NT2/D1 (cell line): ENCODE results near the gene MYO15B.

Experiments used
- DNase-seq: peaks from one replicate; pipeline ENCODE4 v3.0.0-alpha.2; 2011; ENCODE audit warnings: low read depth, low spot score
- H3K27me3 ChIP-seq: 2 replicates; pipeline ENCODE4 v1.6.0; 2011; ENCODE audit warnings: mild to moderate bottlenecking; ENCODE audit not compliant: insufficient read length, insufficient read depth
- H3K36me3 ChIP-seq: 2 replicates; pipeline ENCODE4 v1.6.1; 2011; ENCODE audit warnings: mild to moderate bottlenecking, low read length, mixed read lengths; ENCODE audit not compliant: insufficient read depth, insufficient read length
- H3K4me1 ChIP-seq: 2 replicates; pipeline ENCODE4 v1.5.1; 2011; ENCODE audit not compliant: insufficient read depth, insufficient read length
- H3K4me3 ChIP-seq: 2 replicates; pipeline ENCODE4 v1.5.1; 2011; ENCODE audit warnings: low read depth; ENCODE audit not compliant: insufficient read length
- H3K9ac ChIP-seq: 2 replicates; pipeline ENCODE4 v1.6.0; 2011; ENCODE audit warnings: low read depth; ENCODE audit not compliant: insufficient read length
- H3K9me3 ChIP-seq: 2 replicates; pipeline ENCODE4 v1.5.1; 2011; ENCODE audit warnings: mild to moderate bottlenecking, low read length; ENCODE audit not compliant: insufficient read depth
- SUZ12 ChIP-seq: IDR thresholded peaks from 2 replicates; pipeline ENCODE4 v1.6.1; 2011; ENCODE audit not compliant: insufficient read length, insufficient read depth; ENCODE audit errors: extremely low read depth
- YY1 ChIP-seq: IDR thresholded peaks from 2 replicates; pipeline ENCODE4 v1.6.1; 2011; ENCODE audit not compliant: insufficient read length, insufficient read depth
- ZNF274 ChIP-seq: IDR thresholded peaks from 2 replicates; pipeline ENCODE4 v1.6.1; 2011; ENCODE audit warnings: mild to moderate bottlenecking, low read depth, low read length

Gene MYO15B

GRCh38 chr17:75646638-75646992 is 59.0 kb downstream of the MYO15B start:
- Histone ChIP-seq H3K4me1 (peaks cover 22% of the 10 kb centered on the region), H3K27me3 (no peaks in the 10 kb centered on the region), H3K4me3 (no peak overlapping the region), H3K36me3 (peaks cover 65% of the 10 kb centered on the region), H3K9me3 (no peaks in the 10 kb centered on the region), H3K9ac (no peak overlapping the region)
- TF ChIP-seq YY1 (no peak), SUZ12 (no peak), ZNF274 (no peak)
- no peak for DNase-seq

GRCh38 chr17:75647061-75647460 is 59.5 kb downstream of the MYO15B start:
- no peaks in the 10 kb centered on the region for H3K9me3 ChIP-seq
- DNase-seq: no peak
- H3K9ac ChIP-seq: no peak overlapping the region
- no peaks in the 10 kb centered on the region for H3K27me3 ChIP-seq
- peaks cover 63% of the 10 kb centered on the region for H3K36me3 ChIP-seq
- peaks cover 21% of the 10 kb centered on the region for H3K4me1 ChIP-seq
- TF ChIP-seq YY1 (no peak), SUZ12 (no peak), ZNF274 (no peak)
- H3K4me3 ChIP-seq: no peak overlapping the region

GRCh38 chr17:75647921-75648320 is 60.3 kb downstream of the MYO15B start:
- Histone ChIP-seq H3K4me1 (peaks cover 21% of the 10 kb centered on the region), H3K9ac (no peak overlapping the region), H3K27me3 (no peaks in the 10 kb centered on the region), H3K4me3 (no peak overlapping the region), H3K36me3 (peaks cover 66% of the 10 kb centered on the region), H3K9me3 (no peaks in the 10 kb centered on the region)
- no peak for DNase-seq
- TF ChIP-seq YY1 (no peak), ZNF274 (no peak), SUZ12 (no peak)

DNA sequence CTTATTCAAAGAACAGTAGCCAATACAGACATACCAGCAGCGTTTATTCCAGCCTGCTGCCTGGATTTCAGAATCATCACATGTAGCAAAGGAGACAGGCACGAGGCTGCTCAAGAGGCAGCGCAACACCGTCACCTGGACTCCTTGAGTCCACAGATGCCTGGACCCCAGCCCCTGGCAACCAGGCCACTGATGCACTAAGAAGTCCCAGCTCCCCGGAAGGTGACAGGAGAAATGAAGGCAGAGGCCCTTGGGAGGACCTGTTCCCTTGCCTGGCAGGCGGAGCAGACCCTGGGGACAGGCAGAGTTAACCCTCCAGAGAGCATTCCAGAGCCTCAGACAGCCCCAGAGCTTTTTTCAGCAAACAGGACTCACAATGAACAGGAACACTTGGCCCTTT is 62.1 kb downstream of the MYO15B start:
- TF ChIP-seq ZNF274 (no peak), SUZ12 (no peak), YY1 (no peak)
- Histone ChIP-seq H3K9me3 (no peaks in the 10 kb centered on the region), H3K36me3 (peaks cover 74% of the 10 kb centered on the region), H3K27me3 (no peaks in the 10 kb centered on the region), H3K4me3 (no peak overlapping the region), H3K4me1 (peaks cover 15% of the 10 kb centered on the region), H3K9ac (no peak overlapping the region)
- DNase-seq: no peak

GRCh38 chr17:75650874-75651273 is 63.3 kb downstream of the MYO15B start:
- no peak for DNase-seq
- TF ChIP-seq ZNF274 (no peak), YY1 (no peak), SUZ12 (no peak)
- H3K4me1 ChIP-seq: peaks cover 8% of the 10 kb centered on the region
- H3K4me3 ChIP-seq: no peak overlapping the region
- no peak overlapping the region for H3K9ac ChIP-seq
- no peaks in the 10 kb centered on the region for H3K27me3 ChIP-seq
- no peaks in the 10 kb centered on the region for H3K9me3 ChIP-seq
- peaks cover 80% of the 10 kb centered on the region for H3K36me3 ChIP-seq

DNA sequence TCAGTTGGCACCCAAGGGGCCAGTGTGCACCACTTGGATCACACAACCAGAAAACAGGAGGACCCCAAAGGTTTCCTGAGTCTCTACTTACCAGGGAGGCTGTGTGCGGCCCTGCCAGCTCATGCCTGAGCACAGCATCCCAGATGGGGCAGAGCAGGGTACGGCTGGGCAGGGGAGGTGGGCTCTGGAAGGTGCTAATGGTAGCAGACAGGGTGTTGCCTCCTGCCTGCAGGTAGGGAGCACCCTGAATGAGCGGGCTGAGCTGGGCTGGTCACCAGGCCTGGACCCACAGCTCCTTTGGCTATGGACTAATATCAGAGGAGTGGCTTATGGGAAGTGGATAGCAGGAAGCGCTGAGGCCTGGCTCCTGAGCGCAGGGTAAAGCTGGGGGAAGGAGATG is 64.7 kb downstream of the MYO15B start:
- Histone ChIP-seq H3K4me3 (no peak overlapping the region), H3K27me3 (no peaks in the 10 kb centered on the region), H3K36me3 (peaks cover 80% of the 10 kb centered on the region), H3K9ac (no peak overlapping the region), H3K4me1 (no peaks in the 10 kb centered on the region), H3K9me3 (no peaks in the 10 kb centered on the region)
- no peak for DNase-seq
- TF ChIP-seq SUZ12: no peak

DNA sequence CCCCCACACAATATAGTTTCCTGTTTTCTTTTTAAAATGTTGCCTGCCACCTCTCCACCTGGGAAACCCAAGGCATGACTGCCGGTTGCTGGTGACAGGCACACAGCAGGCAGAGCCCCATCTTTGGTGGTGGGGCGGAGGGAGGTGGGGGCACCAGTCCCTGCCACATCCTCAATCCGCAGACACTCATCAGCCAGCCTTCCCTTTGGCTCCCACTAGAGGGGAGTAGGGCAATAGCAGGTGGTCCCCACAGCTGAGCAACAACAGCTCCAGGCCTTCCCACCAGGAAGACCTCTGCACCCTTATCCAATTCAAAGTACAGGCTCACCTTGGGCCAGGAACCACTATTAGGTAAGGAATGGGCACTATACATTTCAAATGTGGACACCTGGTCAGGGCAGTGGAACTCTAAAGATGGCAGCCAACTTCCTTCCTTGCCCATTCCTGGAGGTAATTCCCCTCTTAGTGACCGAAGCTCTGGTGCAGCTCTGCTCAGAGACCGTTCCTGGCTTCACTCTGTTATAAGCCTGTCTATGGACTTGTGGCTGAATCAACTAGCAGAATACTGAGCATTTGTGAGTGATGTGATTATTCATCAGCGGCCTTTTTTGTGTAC is 65.4 kb downstream of the MYO15B start:
- TF ChIP-seq ZNF274 (no peak), SUZ12 (no peak)
- Histone ChIP-seq H3K36me3 (peaks cover 82% of the 10 kb centered on the region), H3K4me1 (no peaks in the 10 kb centered on the region), H3K9me3 (no peaks in the 10 kb centered on the region), H3K9ac (no peak overlapping the region), H3K27me3 (no peaks in the 10 kb centered on the region), H3K4me3 (no peak overlapping the region)
- DNase-seq: no peak
